ENCODE results near the gene ZNF302.

ZNF302 gene

DNA sequence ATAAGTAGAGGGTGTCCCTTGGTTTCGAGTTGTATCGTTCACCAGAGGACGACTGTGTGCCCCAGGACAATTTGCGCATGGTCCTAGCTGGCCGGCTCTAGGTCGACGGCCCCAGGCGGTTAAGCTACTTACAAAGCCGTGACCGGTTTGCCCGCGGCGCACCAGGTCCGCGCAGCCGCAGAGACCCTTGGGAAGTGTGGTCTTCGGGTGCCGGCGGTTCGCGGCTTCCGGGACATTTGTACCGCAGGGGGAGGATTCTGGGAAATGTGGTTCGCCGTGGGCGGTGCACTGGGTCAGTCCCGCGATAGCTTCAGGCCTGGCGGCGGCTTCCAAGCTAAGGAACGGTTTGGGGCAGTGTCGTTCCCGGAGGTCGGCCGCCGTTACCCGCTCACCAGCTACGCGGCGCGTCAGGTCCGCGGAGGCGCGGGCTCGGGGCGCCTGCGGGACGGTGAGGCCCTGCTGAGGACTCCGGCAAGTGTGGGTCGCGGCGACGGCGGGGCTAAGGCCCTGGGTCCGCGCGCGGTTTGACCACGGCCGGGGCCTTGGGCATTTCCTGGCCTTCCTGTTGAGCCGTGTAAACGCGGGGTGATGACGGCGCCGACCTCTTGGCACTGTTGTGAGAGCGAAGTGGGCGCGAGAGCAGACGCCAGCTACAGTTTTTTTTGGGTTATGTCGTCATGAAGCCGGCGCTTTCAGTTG is at the start of gene ZNF302:
TSS of gene ZNF302 (plus strand) at position 293 of the 699 bp plus-strand sequence. CDS start 1,127 bp downstream, outside the sequence.
- Histone ChIP-seq H3K36me3 (replicated peaks) (peaks cover 27% of the 10 kb centered on the region), H3K27me3 (ENCODE audit: low read depth) (no peaks in the 10 kb centered on the region), H3K9me3 (peaks cover 3% of the 10 kb centered on the region), H3K4me1 (peaks cover 5% of the 10 kb centered on the region; the same call in 1 of the 2 replicates), H3K4me3 (peak within 1 kb of the TSS; percentile 57)
- in situ Hi-C loops (cut with MboI; ENCODE audit: low sequenced_read_pairs) = no loop called here
- peak; percentile 91 to 96 for DNase-seq (ENCODE audit: low spot score in 2 of 2)

DNA sequence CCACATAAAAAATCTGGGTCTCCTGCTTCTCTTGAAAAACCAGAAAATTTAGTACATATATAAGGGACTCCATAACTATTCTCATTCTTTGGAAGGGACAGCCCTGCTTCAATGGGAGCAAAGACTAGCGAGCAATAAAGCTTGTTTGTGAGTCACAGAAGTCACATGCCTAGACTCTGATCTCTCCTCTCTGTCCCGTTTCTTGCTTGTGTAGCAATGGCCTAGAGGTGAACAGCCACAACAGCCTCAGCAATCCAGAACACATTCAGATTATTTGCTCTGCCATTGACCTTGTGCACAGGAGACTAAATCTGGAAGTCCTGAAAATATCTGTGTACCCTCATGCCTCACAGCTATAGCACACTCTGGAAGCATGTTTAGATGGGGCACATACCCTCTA is 43.7 kb upstream of the ZNF302 start:
- Histone ChIP-seq H3K4me1 (no peaks in the 10 kb centered on the region), H3K27me3 (ENCODE audit: low read depth) (no peaks in the 10 kb centered on the region), H3K4me3 (no peak overlapping the region), H3K9me3 (peaks cover 10% of the 10 kb centered on the region), H3K36me3 (replicated peaks) (no peaks in the 10 kb centered on the region)
- in situ Hi-C loops (cut with MboI; ENCODE audit: low sequenced_read_pairs) = no loop called here
- DNase-seq (ENCODE audit: low spot score in 2 of 2) = no peak

DNA sequence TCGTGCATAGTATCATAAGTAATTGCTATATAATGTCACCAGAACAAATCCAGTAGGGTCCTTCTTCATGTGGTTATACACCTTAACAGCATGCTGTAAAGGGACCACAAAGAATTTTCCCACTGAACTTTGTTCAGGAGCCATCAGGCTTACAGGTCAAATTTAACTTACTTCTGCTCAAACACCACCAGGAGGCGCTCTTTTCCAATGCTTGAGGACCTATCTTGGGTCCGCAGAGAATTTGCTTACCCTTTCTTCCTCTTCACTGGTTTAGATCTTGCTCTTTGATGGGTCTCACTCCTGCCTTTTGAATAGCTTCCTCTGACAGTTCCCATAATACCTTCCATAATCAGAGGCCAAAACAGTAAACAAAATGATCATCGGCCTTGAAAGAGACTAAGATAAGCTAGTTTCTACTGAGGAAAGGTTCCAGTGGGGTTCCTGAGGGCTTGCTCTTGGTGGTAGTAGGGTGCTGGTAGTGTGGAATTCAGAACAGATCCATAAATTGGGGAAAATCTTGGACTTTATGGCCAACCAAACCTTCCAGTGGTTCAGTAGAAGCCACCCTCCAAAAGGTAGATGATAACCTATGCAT is 37.9 kb upstream of the ZNF302 start:
- DNase-seq (ENCODE audit: low spot score in 2 of 2) = peak; percentile 49 to 65
- Histone ChIP-seq H3K4me1 (no peaks in the 10 kb centered on the region), H3K36me3 (replicated peaks) (no peaks in the 10 kb centered on the region), H3K9me3 (peaks cover 10% of the 10 kb centered on the region), H3K27me3 (ENCODE audit: low read depth) (no peaks in the 10 kb centered on the region), H3K4me3 (no peak overlapping the region)
- in situ Hi-C loops (cut with MboI; ENCODE audit: low sequenced_read_pairs) = loop anchor here (5.0 kb wide), 1 partner anchor 73 kb away; no protein-coding TSS in a partner anchor

DNA sequence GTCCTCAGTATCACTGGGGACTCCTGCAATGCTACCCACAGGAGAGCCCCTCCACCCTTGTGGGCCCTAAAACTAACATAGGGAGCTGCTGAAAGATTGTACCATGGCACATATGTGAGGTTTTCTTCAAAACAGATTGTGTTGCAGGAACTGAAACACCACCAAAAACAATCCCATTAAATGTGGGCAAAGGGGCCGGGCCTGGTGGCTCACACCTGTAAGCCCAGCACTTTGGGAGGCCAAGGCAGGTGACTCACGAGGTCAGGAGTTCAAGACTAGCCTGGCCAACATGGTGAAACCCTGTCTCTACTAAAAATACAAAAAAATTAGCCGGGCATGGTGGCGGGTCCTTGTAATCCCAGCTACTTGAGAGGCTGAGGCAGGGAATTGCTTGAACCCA is 35.2 kb upstream of the ZNF302 start:
- no peak for DNase-seq (ENCODE audit: low spot score in 2 of 2)
- H3K36me3 ChIP-seq (replicated peaks) = no peaks in the 10 kb centered on the region
- no peak overlapping the region for H3K4me3 ChIP-seq
- no peaks in the 10 kb centered on the region for H3K9me3 ChIP-seq
- H3K4me1 ChIP-seq = no peaks in the 10 kb centered on the region
- in situ Hi-C loops (cut with MboI; ENCODE audit: low sequenced_read_pairs) = no loop called here
- H3K27me3 ChIP-seq (ENCODE audit: low read depth) = no peaks in the 10 kb centered on the region

DNA sequence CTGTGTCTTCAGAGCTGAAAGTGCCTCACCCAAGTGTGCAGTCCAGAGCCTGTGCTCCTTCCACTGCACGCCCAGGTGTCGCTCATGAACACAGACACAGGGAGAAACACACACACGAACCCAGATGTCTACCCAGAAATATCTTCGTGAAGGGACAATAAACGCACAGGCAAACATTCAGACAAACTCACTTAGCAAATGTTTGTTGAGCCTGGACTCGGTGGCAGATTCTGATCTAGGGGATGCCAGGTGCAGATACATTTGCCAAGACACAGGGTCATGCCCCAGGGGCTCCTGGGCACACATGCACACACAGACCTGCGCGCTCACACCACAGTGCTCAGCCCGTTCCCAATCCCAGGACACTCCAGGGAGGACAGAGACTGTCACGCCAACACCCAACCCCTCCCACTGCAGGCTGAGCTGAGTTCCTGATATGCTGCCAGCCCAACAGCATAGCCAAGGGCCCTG is 32.5 kb upstream of the ZNF302 start:
- no peak for DNase-seq (ENCODE audit: low spot score in 2 of 2)
- H3K4me1 ChIP-seq = no peaks in the 10 kb centered on the region
- in situ Hi-C loops (cut with MboI; ENCODE audit: low sequenced_read_pairs) = no loop called here
- H3K36me3 ChIP-seq (replicated peaks) = no peaks in the 10 kb centered on the region
- H3K4me3 ChIP-seq = no peak overlapping the region
- H3K27me3 ChIP-seq (ENCODE audit: low read depth) = no peaks in the 10 kb centered on the region
- no peaks in the 10 kb centered on the region for H3K9me3 ChIP-seq

DNA sequence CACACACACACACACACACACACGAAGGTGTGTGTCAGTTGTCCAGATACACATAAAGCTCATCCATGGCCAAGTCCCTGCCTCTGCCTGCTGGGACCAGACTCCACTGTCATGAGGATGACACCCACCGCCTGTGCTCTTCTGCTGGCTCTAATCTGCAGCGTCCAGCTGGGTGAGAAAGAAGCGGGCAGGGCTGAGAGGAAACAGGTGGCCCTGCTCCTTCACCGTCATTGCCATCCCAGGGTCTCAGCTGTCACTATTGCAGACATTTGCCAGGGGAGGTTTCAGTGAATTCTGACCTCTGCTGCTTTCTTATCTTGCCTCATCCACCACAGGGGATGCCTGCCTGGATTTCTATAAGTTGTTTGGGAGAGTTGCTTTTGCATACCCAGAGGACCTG is 31.9 kb upstream of the ZNF302 start:
- Histone ChIP-seq H3K36me3 (replicated peaks) (no peaks in the 10 kb centered on the region), H3K27me3 (ENCODE audit: low read depth) (no peaks in the 10 kb centered on the region), H3K4me3 (no peak overlapping the region), H3K4me1 (no peaks in the 10 kb centered on the region), H3K9me3 (no peaks in the 10 kb centered on the region)
- no peak for DNase-seq (ENCODE audit: low spot score in 2 of 2)
- in situ Hi-C loops (cut with MboI; ENCODE audit: low sequenced_read_pairs) = no loop called here

DNA sequence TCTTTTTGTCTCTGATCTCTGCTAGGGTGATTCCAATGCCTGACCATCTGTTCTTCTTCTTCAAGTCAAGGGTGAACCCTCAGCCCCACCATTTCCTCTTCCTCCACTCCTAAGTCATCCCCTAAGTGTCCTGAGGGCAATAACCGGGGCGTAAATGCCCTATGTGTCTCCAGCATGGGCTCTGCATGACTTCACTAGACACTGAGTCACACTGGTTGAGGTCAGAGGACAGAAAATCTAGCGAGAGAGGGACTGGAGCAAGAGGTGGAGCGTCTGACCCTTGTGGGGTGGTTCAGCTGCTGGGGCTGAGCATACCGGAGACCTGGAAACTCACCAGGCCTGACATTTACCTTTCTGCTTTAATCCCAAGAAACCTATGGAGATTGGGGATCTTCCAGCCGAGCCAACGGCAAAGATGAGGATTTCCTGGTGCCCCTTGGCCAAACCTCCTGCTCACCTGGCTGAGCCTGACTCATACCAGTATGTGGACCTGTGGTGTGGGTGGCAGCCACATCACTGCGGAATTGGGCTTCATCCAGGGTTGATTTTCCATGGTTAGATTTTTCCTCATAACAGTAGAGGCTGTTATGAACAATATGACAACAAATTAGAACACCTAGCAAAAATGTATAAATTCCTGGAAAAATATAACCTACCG is 27.5 kb upstream of the ZNF302 start:
- no peak for DNase-seq (ENCODE audit: low spot score in 2 of 2)
- Histone ChIP-seq H3K4me3 (no peak overlapping the region), H3K36me3 (replicated peaks) (no peaks in the 10 kb centered on the region), H3K9me3 (no peaks in the 10 kb centered on the region), H3K27me3 (ENCODE audit: low read depth) (no peaks in the 10 kb centered on the region), H3K4me1 (no peaks in the 10 kb centered on the region)
- in situ Hi-C loops (cut with MboI; ENCODE audit: low sequenced_read_pairs) = no loop called here

DNA sequence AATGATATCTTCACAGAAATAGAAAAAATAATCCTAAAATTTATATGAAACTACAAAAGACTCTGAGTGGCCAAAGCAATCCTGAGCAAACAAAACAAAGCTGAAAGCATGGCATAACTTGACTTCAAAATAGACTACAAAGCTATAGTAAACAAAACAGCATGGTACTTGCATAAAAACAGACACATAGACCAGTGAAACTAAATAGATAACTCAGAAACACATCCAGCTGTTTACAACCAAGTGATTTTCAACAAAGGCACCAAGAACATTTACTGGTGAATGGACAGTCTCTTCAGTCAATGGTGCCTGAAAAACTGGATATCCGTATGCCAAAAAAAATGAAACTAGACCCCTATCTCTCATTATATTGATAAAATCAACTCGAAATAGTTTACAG is 25.7 kb upstream of the ZNF302 start:
- no peak overlapping the region for H3K4me3 ChIP-seq
- H3K4me1 ChIP-seq = no peaks in the 10 kb centered on the region
- in situ Hi-C loops (cut with MboI; ENCODE audit: low sequenced_read_pairs) = no loop called here

DNA sequence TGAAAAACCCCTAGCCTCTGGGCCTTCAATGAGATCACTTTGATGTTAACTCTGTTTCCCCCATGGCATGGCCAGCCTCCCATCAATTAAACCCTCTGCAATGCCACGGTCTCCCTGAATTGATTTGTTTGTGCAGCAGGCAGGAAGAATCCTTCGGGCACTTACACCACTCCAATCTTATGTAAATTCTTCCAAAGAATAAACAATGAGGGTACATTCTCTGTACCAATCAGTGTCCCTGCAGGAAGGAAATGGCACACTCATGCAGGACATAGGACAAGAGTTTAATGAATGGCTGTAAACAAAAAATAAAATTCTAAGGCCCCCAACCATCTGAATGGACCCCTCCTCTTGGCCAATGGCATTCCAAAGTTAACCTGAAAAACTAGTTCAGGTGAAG is 22.7 kb upstream of the ZNF302 start:
- in situ Hi-C loops (cut with MboI; ENCODE audit: low sequenced_read_pairs) = no loop called here
- Histone ChIP-seq H3K36me3 (replicated peaks) (no peaks in the 10 kb centered on the region), H3K4me1 (no peaks in the 10 kb centered on the region), H3K4me3 (no peak overlapping the region), H3K9me3 (no peaks in the 10 kb centered on the region), H3K27me3 (ENCODE audit: low read depth) (peaks cover 3% of the 10 kb centered on the region; the same call in 1 of the 2 replicates)
- DNase-seq (ENCODE audit: low spot score in 2 of 2) = no peak

More for the DNA sequence above, 25.7 kb upstream of the ZNF302 start:
- no peak for DNase-seq (ENCODE audit: low spot score in 2 of 2)
- Histone ChIP-seq H3K9me3 (no peaks in the 10 kb centered on the region), H3K27me3 (ENCODE audit: low read depth) (peaks cover 3% of the 10 kb centered on the region; the same call in 1 of the 2 replicates), H3K36me3 (replicated peaks) (no peaks in the 10 kb centered on the region)

DNA sequence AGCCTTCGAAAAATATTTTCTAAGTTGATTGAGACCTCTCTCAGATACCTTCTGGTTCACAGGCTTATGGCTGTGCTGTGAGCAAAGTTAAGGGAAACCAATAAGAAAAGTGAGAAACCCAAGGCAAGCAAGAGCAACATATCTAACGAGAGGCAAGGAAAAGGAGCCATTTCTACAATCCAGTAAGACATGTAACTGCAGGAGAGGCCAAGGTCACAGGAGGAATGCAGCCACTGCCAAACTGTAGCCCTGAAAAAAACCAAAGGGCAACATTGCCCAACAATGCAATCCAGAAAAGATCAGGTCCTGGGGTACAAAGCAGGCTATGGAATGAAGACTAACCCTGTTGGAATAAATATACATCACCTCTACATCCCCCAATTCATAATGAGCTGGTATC is 21.8 kb upstream of the ZNF302 start:
- no peak for DNase-seq (ENCODE audit: low spot score in 2 of 2)

DNA sequence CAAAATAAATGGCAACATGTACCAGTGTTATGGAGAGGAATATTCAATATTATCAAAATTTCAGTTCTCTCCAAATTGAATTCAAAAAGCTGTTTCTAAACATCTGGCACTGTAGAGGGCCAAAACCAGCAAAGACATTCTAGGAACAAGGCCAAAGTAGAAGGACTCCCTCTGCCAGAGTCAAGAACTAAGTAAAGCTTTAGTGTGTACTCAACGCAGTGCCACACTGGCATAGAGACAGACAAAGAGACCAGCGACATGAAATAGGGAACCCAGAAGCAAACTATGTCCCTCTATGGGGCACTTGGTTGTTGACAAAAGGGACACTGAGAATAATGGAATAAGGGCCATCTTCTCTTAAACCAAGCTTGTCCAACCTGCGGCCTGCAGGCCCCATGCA is 16.1 kb upstream of the ZNF302 start:
- no peak for DNase-seq (ENCODE audit: low spot score in 2 of 2)

More for the DNA sequence above, 21.8 kb upstream of the ZNF302 start:
- Histone ChIP-seq H3K27me3 (ENCODE audit: low read depth) (peaks cover 3% of the 10 kb centered on the region; the same call in 1 of the 2 replicates), H3K4me3 (no peak overlapping the region), H3K36me3 (replicated peaks) (no peaks in the 10 kb centered on the region), H3K9me3 (no peaks in the 10 kb centered on the region), H3K4me1 (no peaks in the 10 kb centered on the region)
- in situ Hi-C loops (cut with MboI; ENCODE audit: low sequenced_read_pairs) = no loop called here

DNA sequence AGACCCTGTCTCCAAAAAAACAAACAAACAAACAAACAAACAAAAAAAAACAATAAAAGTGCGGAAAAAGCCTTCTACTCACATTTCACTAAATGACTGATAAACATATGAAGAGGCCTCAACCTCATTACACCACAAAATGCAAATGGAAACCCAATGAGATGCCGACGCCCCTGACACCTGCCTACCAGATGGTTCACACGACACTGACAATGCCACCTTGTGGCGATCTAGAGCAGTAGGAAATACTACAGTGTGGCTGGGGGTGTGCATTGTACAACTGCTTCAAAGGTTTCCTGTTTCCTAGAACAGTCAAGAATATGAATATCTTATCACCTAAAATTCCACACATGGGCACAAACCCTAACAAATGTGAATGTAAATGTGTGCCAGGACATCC is 14.6 kb upstream of the ZNF302 start:
- H3K9me3 ChIP-seq = no peaks in the 10 kb centered on the region
- H3K4me3 ChIP-seq = no peak overlapping the region
- DNase-seq (ENCODE audit: low spot score in 2 of 2) = peak; percentile 30 to 42
- H3K27me3 ChIP-seq (ENCODE audit: low read depth) = no peaks in the 10 kb centered on the region
- no peaks in the 10 kb centered on the region for H3K4me1 ChIP-seq
- H3K36me3 ChIP-seq (replicated peaks) = no peaks in the 10 kb centered on the region
- in situ Hi-C loops (cut with MboI; ENCODE audit: low sequenced_read_pairs) = no loop called here

More for the DNA sequence above, 16.1 kb upstream of the ZNF302 start:
- no peaks in the 10 kb centered on the region for H3K36me3 ChIP-seq (replicated peaks)
- H3K9me3 ChIP-seq = no peaks in the 10 kb centered on the region
- H3K4me1 ChIP-seq = no peaks in the 10 kb centered on the region
- in situ Hi-C loops (cut with MboI; ENCODE audit: low sequenced_read_pairs) = no loop called here
- H3K4me3 ChIP-seq = no peak overlapping the region
- no peaks in the 10 kb centered on the region; the same call in 1 of the 2 replicates for H3K27me3 ChIP-seq (ENCODE audit: low read depth)

DNA sequence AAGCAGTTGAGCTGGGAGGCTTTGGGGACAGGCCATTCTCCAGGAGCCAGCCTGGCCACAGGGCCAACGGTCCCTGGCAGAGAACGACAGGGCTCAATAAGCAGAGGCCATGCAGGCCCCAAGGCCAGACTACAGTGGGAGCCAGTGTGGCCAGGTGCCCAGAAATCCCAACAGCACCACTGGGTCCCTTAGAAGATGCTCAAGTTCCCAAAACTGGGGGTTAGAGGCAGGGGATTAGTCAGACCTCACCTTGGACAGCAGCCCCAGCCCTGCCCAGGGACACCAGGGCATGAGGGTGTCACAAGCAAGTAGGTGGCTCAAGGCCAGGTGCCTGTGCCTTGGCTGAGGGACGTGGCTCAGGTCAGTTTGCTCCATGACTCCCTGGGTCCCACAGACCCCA is 13.3 kb upstream of the ZNF302 start:
- H3K27me3 ChIP-seq (ENCODE audit: low read depth) = no peaks in the 10 kb centered on the region
- H3K36me3 ChIP-seq (replicated peaks) = no peaks in the 10 kb centered on the region
- in situ Hi-C loops (cut with MboI; ENCODE audit: low sequenced_read_pairs) = no loop called here
- H3K4me1 ChIP-seq = no peaks in the 10 kb centered on the region
- no peak for DNase-seq (ENCODE audit: low spot score in 2 of 2)
- H3K4me3 ChIP-seq = no peak overlapping the region
- no peaks in the 10 kb centered on the region for H3K9me3 ChIP-seq

DNA sequence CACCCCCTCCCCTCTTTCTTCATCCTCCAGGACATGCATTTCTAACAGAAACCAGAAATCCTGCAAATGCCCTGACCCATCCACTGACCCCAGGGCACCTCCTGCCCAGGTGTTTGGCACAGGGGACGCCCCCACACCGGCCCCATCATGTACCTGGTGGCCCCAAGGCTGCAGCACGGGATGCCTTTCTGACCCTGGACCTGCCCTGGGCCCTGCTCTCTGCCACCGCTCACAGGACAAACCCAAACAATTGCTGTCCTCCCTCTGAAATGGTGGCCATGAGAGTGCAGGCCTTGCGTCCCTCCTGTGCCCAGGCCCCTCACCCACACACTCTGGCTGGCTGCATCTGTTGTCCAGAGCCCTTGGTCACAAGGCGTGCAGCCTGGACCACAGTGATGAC is 12.6 kb upstream of the ZNF302 start:
- Histone ChIP-seq H3K4me1 (no peaks in the 10 kb centered on the region), H3K27me3 (ENCODE audit: low read depth) (no peaks in the 10 kb centered on the region), H3K4me3 (no peak overlapping the region), H3K9me3 (no peaks in the 10 kb centered on the region), H3K36me3 (replicated peaks) (no peaks in the 10 kb centered on the region)
- DNase-seq (ENCODE audit: low spot score in 2 of 2) = no peak
- in situ Hi-C loops (cut with MboI; ENCODE audit: low sequenced_read_pairs) = no loop called here
